ENCODE results near the gene POLR1G.

DNA sequence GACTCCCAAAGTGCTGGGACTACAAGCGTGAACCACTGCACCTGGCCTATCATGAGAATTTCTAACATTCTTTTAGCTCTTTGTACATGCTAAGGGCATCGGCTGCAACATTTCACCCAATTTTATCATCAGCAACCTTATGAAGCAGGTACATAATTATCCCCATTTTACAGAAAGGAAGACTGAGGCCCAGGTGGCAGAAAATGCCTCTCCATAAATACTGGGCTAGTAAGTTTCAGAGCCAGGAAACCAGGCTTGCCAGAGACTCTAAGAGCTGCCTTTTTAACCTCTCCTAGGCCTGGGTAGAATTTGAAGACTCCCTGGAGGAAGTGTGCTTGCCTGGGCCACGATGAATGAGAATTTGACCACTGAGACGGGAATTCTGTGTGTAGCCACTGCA is 38.3 kb upstream of the POLR1G start:
- TF ChIP-seq, protein P1, sequence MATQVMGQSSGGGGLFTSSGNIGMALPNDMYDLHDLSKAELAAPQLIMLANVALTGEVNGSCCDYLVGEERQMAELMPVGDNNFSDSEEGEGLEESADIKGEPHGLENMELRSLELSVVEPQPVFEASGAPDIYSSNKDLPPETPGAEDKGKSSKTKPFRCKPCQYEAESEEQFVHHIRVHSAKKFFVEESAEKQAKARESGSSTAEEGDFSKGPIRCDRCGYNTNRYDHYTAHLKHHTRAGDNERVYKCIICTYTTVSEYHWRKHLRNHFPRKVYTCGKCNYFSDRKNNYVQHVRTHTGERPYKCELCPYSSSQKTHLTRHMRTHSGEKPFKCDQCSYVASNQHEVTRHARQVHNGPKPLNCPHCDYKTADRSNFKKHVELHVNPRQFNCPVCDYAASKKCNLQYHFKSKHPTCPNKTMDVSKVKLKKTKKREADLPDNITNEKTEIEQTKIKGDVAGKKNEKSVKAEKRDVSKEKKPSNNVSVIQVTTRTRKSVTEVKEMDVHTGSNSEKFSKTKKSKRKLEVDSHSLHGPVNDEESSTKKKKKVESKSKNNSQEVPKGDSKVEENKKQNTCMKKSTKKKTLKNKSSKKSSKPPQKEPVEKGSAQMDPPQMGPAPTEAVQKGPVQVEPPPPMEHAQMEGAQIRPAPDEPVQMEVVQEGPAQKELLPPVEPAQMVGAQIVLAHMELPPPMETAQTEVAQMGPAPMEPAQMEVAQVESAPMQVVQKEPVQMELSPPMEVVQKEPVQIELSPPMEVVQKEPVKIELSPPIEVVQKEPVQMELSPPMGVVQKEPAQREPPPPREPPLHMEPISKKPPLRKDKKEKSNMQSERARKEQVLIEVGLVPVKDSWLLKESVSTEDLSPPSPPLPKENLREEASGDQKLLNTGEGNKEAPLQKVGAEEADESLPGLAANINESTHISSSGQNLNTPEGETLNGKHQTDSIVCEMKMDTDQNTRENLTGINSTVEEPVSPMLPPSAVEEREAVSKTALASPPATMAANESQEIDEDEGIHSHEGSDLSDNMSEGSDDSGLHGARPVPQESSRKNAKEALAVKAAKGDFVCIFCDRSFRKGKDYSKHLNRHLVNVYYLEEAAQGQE (IDR thresholded peaks at IDR 0.05): no peak
- TF ChIP-seq, protein P2, sequence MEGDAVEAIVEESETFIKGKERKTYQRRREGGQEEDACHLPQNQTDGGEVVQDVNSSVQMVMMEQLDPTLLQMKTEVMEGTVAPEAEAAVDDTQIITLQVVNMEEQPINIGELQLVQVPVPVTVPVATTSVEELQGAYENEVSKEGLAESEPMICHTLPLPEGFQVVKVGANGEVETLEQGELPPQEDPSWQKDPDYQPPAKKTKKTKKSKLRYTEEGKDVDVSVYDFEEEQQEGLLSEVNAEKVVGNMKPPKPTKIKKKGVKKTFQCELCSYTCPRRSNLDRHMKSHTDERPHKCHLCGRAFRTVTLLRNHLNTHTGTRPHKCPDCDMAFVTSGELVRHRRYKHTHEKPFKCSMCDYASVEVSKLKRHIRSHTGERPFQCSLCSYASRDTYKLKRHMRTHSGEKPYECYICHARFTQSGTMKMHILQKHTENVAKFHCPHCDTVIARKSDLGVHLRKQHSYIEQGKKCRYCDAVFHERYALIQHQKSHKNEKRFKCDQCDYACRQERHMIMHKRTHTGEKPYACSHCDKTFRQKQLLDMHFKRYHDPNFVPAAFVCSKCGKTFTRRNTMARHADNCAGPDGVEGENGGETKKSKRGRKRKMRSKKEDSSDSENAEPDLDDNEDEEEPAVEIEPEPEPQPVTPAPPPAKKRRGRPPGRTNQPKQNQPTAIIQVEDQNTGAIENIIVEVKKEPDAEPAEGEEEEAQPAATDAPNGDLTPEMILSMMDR (IDR thresholded peaks at IDR 0.05; ENCODE audit: low read depth, low read length, missing input control): no peak
- no peak for TF ChIP-seq HNF4A (conservative IDR thresholded peaks at IDR 0.05)
- no peak for TF ChIP-seq JUND (IDR thresholded peaks at IDR 0.05)
- no peak for TF ChIP-seq FOXA1 (IDR thresholded peaks at IDR 0.05)
- no peak for TF ChIP-seq SP1 (IDR thresholded peaks at IDR 0.05)
- no peak for TF ChIP-seq RAD21 (IDR thresholded peaks at IDR 0.05)
- TF ChIP-seq NR2F2 (IDR thresholded peaks at IDR 0.05): no peak
